ENCODE data around the gene ASPSCR1. TPM values are rescaled to one million over a fixed set of nuclear protein-coding genes. Genes with fewer than 3 reads are reported as not detected.
A peak's percentile ranks its signal among the peaks of the same experiment; 100 is the strongest.

ASPSCR1 gene
- total and polyA plus RNA-seq, 2 of the 13 experiments (the other 11 are each of a cell fraction or from before 2014, with no cell fraction given) = 274 to 314 TPM

- TF ChIP-seq YEATS2 (CRISPR knock-in tag; IDR thresholded peaks at IDR 0.05; ENCODE audit: borderline replicate concordance) (no peak), ZNF33A (CRISPR knock-in tag; IDR thresholded peaks at IDR 0.05; ENCODE audit: borderline replicate concordance) (peak; percentile 36; the same call in 1 of the 2 replicates), ZNF616 (CRISPR knock-in tag; IDR thresholded peaks at IDR 0.05; ENCODE audit: low read depth) (peak; percentile 95; the same call in 1 of the 2 replicates), ZNF503 (CRISPR knock-in tag; IDR thresholded peaks at IDR 0.05) (peak; percentile 96; the same call in 1 of the 2 replicates), SMC3 (IDR thresholded peaks at IDR 0.05; ENCODE audit: low read length) (no peak), ZNF326 (CRISPR knock-in tag; IDR thresholded peaks at IDR 0.05; ENCODE audit: borderline replicate concordance) (no peak), ZNF816 (CRISPR knock-in tag; IDR thresholded peaks at IDR 0.05; ENCODE audit: borderline replicate concordance) (no peak), MBNL3 (CRISPR knock-in tag; conservative IDR thresholded peaks at IDR 0.05) (no peak), CREBL2 (CRISPR knock-in tag; IDR thresholded peaks at IDR 0.05; ENCODE audit: borderline replicate concordance) (peak; percentile 51; the same call in 1 of the 2 replicates), ARID2 (CRISPR knock-in tag; IDR thresholded peaks at IDR 0.05; ENCODE audit: borderline replicate concordance) (no peak), HIVEP1 (CRISPR knock-in tag; IDR thresholded peaks at IDR 0.05) (peak; percentile 95), HMGXB3 (CRISPR knock-in tag; IDR thresholded peaks at IDR 0.05; ENCODE audit: borderline replicate concordance) (0 out of 2 replicates have a peak, but pooled peaks have one; percentile 58), ZNF335 (CRISPR knock-in tag; IDR thresholded peaks at IDR 0.05) (peak; percentile 24), FOXK1 (CRISPR knock-in tag; IDR thresholded peaks at IDR 0.05; ENCODE audit: borderline replicate concordance, low read depth) (peak; percentile 93; the same call in 1 of the 2 replicates), MLXIP (CRISPR knock-in tag; IDR thresholded peaks at IDR 0.05; ENCODE audit: borderline replicate concordance) (peak; percentile 98), MXD3 (CRISPR knock-in tag; IDR thresholded peaks at IDR 0.05) (peak; percentile 92; the same call in 1 of the 2 replicates), FOXA3 (CRISPR knock-in tag; IDR thresholded peaks at IDR 0.05) (peak; percentile 68; the same call in 1 of the 2 replicates), ZFP1 (CRISPR knock-in tag; IDR thresholded peaks at IDR 0.05) (peak; percentile 78; the same call in 1 of the 2 replicates), FOSL1 (CRISPR knock-in tag; IDR thresholded peaks at IDR 0.05; ENCODE audit: borderline replicate concordance) (no peak)
Observed at GRCh38 chr17:81967533-81968395, 9.7 kb upstream of the ASPSCR1 start (continued).
